Loucy (cell line): Measurements from ENCODE around the gene CD151.
A peak's percentile ranks its signal among the peaks of the same experiment; 100 is the strongest.

Experiments used
- H2AFZ ChIP-seq: fragments of 200-600 bp; sonication (generic); 2 replicates; pipeline ENCODE4 v1.6.0; 2016; ENCODE audit warnings: antibody characterized with exemption, mild to moderate bottlenecking, low read length, moderate library complexity
- H3F3A ChIP-seq: fragments of 200-600 bp; 2 replicates; pipeline ENCODE4 v1.6.0; 2016; ENCODE audit warnings: antibody characterized with exemption, low read depth, mild to moderate bottlenecking
- H3K27me3 ChIP-seq: fragments of 200-600 bp; sonication (generic); 2 replicates; pipeline ENCODE4 v1.6.1; 2014; ENCODE audit warnings: low read length, mild to moderate bottlenecking; ENCODE audit not compliant: insufficient read depth, poor library complexity, severe bottlenecking
- H3K36me3 ChIP-seq: fragments of 200-600 bp; sonication (generic); 2 replicates; pipeline ENCODE4 v1.6.1; 2016; ENCODE audit warnings: low read length; ENCODE audit not compliant: insufficient read depth
- H3K4me1 ChIP-seq: fragments of 200-600 bp; sonication (generic); 2 replicates; pipeline ENCODE4 v1.5.1; 2014; ENCODE audit warnings: low read length, mild to moderate bottlenecking; ENCODE audit not compliant: insufficient read depth, poor library complexity, severe bottlenecking
- H3K4me2 ChIP-seq: fragments of 200-600 bp; sonication (generic); 2 replicates; pipeline ENCODE4 v1.6.0; 2014; ENCODE audit warnings: antibody characterized with exemption, low read length, low read depth, mild to moderate bottlenecking; ENCODE audit not compliant: poor library complexity, severe bottlenecking
- H3K4me3 ChIP-seq: fragments of 200-600 bp; sonication (generic); 2 replicates; pipeline ENCODE4 v1.5.1; 2014; ENCODE audit warnings: low read length, mild to moderate bottlenecking, mixed read lengths; ENCODE audit not compliant: poor library complexity, severe bottlenecking
- H3K79me2 ChIP-seq: fragments of 200-600 bp; sonication (generic); 2 replicates; pipeline ENCODE4 v1.6.1; 2014; ENCODE audit warnings: low read length; ENCODE audit not compliant: insufficient read depth
- H3K9ac ChIP-seq: fragments of 200-600 bp; sonication (generic); 2 replicates; pipeline ENCODE4 v1.6.0; 2014; ENCODE audit warnings: mild to moderate bottlenecking, low read depth, low read length, moderate library complexity; ENCODE audit not compliant: poor library complexity, severe bottlenecking
- H3K9me2 ChIP-seq: fragments of 200-600 bp; sonication (generic); replicated peaks from 2 replicates; pipeline ENCODE4 v1.6.1; 2016; ENCODE audit warnings: low read depth, low read length, mixed read lengths
- H3K9me3 ChIP-seq: fragments of 200-600 bp; sonication (generic); 2 replicates; pipeline ENCODE4 v1.6.1; 2014; ENCODE audit warnings: mild to moderate bottlenecking, antibody characterized with exemption, low read length, low read depth; ENCODE audit not compliant: insufficient read depth
- H4K20me1 ChIP-seq: fragments of 200-600 bp; sonication (generic); 2 replicates; pipeline ENCODE4 v1.6.0; 2014; ENCODE audit warnings: antibody characterized with exemption, low read length, mild to moderate bottlenecking; ENCODE audit not compliant: insufficient read depth, poor library complexity, severe bottlenecking
- EZH2phosphoT487 ChIP-seq: fragments of 200-600 bp; IDR thresholded peaks from 2 replicates; pipeline ENCODE4 v1.6.1; 2018; ENCODE audit warnings: antibody characterized with exemption, mild to moderate bottlenecking, moderate library complexity, borderline replicate concordance
- TF ChIP-seq, protein P1 (sequence below): fragments of 200-600 bp; sonication (generic); conservative IDR thresholded peaks from 2 replicates; pipeline ENCODE4 v1.5.1; 2014; ENCODE audit warnings: mild to moderate bottlenecking, antibody characterized with exemption, low read length

Gene CD151

DNA sequence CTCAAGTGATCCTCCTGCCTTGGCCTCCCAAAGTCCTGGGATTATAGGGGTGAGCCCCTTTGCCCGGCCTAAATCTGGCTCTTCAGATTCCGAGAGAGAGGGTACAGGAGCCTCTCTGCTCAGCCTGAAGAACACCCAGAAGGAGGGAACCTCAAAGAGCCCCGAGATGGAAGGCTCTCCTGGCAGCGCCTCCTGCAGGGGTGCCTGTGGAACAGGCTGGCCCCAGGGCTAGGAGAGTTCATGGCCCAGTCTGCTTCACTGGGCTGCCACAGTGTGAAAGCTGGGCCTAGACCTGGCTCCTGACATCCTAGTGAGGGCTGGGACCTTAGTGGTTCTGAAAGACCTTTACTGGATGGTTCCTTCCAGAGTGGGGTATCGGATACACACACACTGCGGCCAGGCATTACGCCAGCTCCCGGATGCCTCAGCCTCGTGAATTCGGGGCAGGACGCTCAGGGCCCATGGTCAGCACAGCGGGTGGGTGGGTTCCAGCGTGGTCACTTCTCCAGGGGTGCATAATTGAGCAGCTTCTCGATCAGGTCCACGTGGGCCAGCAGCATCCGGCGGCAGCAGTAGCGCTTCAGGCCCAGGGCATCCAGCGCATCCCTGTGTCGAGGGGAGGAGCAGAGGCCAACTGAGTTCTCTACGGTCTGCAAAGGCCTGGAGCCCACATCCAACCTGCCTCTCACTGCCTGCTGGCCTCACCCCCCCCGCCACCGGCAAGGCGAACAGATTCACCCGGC is 7.3 kb downstream of the CD151 start:
- Histone ChIP-seq H3F3A (no peaks in the 10 kb centered on the region), H3K27me3 (no peaks in the 10 kb centered on the region), H3K4me1 (peaks cover 31% of the 10 kb centered on the region), H3K9ac (peak overlapping the region; percentile 88), H2AFZ (no peak overlapping the region), H3K4me3 (peak overlapping the region; percentile 97), H4K20me1 (peaks cover 31% of the 10 kb centered on the region), H3K9me2 (no peaks in the 10 kb centered on the region), H3K79me2 (peaks cover 31% of the 10 kb centered on the region), H3K36me3 (peaks cover 13% of the 10 kb centered on the region; the same call in 1 of the 2 replicates), H3K4me2 (peak overlapping the region; percentile 71), H3K9me3 (no peaks in the 10 kb centered on the region)
- TF ChIP-seq, protein P1, sequence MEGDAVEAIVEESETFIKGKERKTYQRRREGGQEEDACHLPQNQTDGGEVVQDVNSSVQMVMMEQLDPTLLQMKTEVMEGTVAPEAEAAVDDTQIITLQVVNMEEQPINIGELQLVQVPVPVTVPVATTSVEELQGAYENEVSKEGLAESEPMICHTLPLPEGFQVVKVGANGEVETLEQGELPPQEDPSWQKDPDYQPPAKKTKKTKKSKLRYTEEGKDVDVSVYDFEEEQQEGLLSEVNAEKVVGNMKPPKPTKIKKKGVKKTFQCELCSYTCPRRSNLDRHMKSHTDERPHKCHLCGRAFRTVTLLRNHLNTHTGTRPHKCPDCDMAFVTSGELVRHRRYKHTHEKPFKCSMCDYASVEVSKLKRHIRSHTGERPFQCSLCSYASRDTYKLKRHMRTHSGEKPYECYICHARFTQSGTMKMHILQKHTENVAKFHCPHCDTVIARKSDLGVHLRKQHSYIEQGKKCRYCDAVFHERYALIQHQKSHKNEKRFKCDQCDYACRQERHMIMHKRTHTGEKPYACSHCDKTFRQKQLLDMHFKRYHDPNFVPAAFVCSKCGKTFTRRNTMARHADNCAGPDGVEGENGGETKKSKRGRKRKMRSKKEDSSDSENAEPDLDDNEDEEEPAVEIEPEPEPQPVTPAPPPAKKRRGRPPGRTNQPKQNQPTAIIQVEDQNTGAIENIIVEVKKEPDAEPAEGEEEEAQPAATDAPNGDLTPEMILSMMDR: peak; percentile 54
- no peak for TF ChIP-seq EZH2phosphoT487

DNA sequence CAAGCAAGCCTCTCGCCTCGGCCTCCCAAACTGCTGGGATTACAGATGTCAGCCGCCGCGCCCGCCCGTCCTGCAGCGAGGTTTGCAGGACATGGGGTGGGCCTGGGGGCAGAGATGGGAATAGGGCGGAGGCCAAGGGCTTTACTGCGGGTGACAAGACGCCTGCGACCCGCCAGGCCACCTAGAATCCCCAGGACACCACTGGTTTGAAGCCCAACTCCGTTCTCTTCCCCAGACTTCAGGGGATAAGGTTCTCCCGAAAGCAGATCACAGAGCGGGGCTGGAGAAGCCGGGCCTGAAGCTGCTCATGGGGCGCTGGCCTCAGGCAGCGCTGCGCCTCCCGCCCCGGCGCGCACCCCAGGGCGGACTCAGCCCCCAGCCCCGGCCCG is 9.2 kb downstream of the CD151 start:
- Histone ChIP-seq H4K20me1 (peaks cover 28% of the 10 kb centered on the region), H3K27me3 (no peaks in the 10 kb centered on the region), H3K79me2 (peaks cover 31% of the 10 kb centered on the region), H3K9me3 (no peaks in the 10 kb centered on the region), H2AFZ (peak overlapping the region; percentile 99; the same call in 1 of the 2 replicates), H3K36me3 (peaks cover 13% of the 10 kb centered on the region; the same call in 1 of the 2 replicates), H3K4me3 (peak overlapping the region; percentile 97), H3K4me2 (peak overlapping the region; percentile 71), H3K4me1 (peaks cover 49% of the 10 kb centered on the region), H3K9ac (peak overlapping the region; percentile 88), H3K9me2 (no peaks in the 10 kb centered on the region), H3F3A (no peaks in the 10 kb centered on the region)
- TF ChIP-seq EZH2phosphoT487: no peak
- TF ChIP-seq, protein P1: no peak

GRCh38 chr11:842370-843002 is 9.7 kb downstream of the CD151 start, which contains the start of the genes POLR2L and TSPAN4:
Gene POLR2L (minus strand): TSS chr11:842529. CDS start chr11:842508, 21 bp downstream.
Gene TSPAN4 (plus strand): TSS chr11:842852. CDS start chr11:850305, 7,453 bp downstream.
- Histone ChIP-seq H3K9me3 (no peaks in the 10 kb centered on the region), H3K36me3 (peaks cover 13% of the 10 kb centered on the region; the same call in 1 of the 2 replicates), H3K4me2 (peak within 1 kb of the TSS; percentile 79), H3K9me2 (no peaks in the 10 kb centered on the region), H3K4me3 (peak within 1 kb of the TSS; percentile 97), H2AFZ (peak within 1 kb of the TSS; percentile 99), H3K9ac (peak within 1 kb of the TSS; percentile 88), H3K4me1 (peaks cover 49% of the 10 kb centered on the region), H4K20me1 (peaks cover 28% of the 10 kb centered on the region), H3F3A (no peaks in the 10 kb centered on the region), H3K79me2 (peaks cover 31% of the 10 kb centered on the region), H3K27me3 (no peaks in the 10 kb centered on the region)
- TF ChIP-seq EZH2phosphoT487: no peak
- TF ChIP-seq, protein P1: no peak
